Skin of body (tissue), 2 donors: ENCODE measurements around the gene TBC1D7. TPM values are rescaled to one million over a fixed set of nuclear protein-coding genes. Genes with fewer than 3 reads are reported as not detected.

Experiments
- DNase-seq: peaks from one replicate; lab custom pipeline; 2025; lab: John Stamatoyannopoulos, UW
- total RNA-seq: library from RNA; depleted of rRNA; stranded (reverse); fragments of >200 nt; gene quantifications from one replicate; pipeline ENCODE4 v1.2.3, GENCODE V29; 2014

Gene TBC1D7
- total RNA-seq, 1 donor from 2014 or later: 14.8 TPM

- DNase-seq: no peak
Measured at GRCh38 chr6:13273931-13274706, 54.2 kb downstream of the TBC1D7 start.

DNA sequence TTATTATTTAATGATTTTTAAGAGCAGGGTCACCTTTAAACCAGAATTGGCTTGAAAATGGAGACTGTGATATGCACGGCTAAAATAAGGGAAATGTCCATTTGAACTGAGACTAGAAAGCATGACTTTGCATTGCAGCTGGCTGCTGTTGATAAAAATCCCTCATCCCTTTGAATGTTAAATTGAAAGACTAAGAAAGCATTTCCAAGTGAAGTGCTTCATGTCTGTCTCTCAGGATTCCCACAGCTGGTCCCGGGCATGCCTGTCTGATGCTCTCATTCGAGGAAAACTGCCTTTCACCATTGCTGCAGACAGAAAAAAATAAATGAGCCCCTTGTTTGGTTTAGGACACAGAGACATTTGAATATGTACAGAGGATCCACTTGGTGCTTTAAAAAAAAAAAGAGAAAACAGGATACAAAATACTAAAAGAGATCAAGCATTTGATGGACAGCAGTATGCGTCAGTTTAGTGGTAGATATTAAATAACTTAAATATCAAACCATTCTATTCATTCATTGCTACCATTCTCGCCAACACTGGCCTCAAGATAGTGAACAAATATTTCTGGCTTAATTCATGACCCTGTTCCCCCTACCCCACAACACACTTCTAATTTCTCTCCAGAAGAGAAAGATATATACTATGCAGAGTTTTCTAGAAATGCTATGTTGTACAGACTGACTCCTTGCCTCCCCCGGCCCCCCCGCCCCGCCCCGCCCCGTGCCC, 55.0 kb downstream of the TBC1D7 start:
- peak; percentile 31 for DNase-seq

GRCh38 chr6:13272131-13273046, 55.9 kb downstream of the TBC1D7 start:
- no peak for DNase-seq

DNA sequence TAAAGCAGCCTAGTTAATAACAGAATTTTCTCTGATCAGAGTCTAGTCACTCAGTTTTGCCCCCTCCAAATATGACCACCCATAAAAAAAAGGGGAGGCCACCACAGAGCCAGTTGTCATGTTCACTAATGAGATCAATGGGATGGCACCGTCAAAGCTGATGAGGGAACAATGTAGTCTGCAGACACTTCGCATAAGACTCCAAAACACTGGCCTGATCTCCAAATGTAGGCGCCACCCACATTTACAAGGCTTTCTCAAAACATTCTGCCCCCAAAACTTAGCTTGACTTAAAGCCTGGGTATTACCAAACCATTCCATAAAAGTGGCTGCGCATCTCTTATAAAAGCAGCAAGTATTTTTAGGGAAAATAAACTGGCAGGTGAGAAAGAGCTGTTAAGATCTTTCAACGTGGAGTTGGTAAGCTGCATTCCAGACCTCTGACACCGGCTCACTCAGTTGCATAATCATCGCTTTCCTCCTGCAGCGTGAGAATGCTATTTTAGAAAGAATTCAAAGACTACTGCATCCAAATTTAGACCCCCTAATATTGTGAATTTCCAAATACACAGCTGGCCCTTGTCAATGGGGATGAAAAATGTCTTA, 59.3 kb downstream of the TBC1D7 start:
- no peak for DNase-seq

- no peak for DNase-seq
Measured at GRCh38 chr6:13267142-13267651, 61.1 kb downstream of the TBC1D7 start.

GRCh38 chr6:13263669-13264068, 64.7 kb downstream of the TBC1D7 start:
- DNase-seq: no peak

- DNase-seq: no peak
Measured at GRCh38 chr6:13262302-13263230, 65.8 kb downstream of the TBC1D7 start.

- DNase-seq: no peak
Measured at GRCh38 chr6:13261464-13261994, 66.8 kb downstream of the TBC1D7 start.

DNA sequence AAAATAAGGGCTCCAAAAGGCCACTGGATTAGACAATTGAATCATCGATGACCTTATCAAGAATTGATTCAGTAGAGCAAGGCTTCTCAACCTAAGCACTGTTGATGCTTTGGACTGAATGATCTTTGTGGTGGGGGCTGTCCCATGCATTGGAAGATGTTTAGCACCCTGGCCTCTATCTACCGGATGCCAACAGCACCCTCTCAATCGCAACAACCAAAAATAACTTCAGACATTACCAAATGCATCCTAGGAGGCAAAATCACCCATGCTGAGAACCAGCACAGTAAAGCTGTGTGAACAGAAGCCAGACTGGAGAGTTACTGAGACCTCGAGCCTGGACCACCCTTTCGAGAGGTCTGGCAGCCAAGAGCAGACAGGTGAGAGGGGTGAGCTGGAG, 67.5 kb downstream of the TBC1D7 start:
- no peak for DNase-seq

DNA sequence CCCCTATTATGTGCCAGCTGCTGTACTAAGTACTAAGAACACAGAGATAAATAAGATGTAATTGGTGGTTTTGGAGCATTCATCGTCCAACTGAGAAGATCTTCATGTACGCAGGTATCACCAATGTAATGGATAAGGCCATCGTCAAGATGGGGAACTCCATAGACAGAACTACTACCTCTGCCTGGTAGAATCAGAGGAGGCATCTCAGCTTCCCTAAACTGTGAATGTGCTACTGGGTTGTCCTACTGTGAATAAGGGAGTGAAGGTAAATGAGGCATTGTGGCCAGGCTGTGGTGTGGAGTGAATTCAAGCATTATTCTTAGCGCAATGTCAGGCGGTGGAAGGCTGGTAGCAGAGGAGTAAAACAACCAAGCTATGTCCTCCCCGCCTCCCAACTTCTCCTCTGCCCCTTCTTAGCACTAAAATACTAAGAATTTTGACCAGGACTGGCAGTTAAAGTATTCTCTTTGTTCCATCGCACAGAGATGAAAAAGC, 68.2 kb downstream of the TBC1D7 start:
- DNase-seq: no peak

GRCh38 chr6:13259393-13259792, 68.9 kb downstream of the TBC1D7 start:
- no peak for DNase-seq

- DNase-seq: peak; percentile 54
Measured at GRCh38 chr6:13256266-13257001, 71.9 kb downstream of the TBC1D7 start.

Other genes starting within 250 kb of the TBC1D7 start
- gene GFOD1, start 159.1 kb upstream of the TBC1D7 start, total RNA-seq: 14.5 TPM
- 6.9 TPM for gene SIRT5, start 246.1 kb upstream of the TBC1D7 start, total RNA-seq